Ishikawa (cell line): Measurements from ENCODE around the gene SS18.

Experiments used
- CEBPB ChIP-seq: IDR thresholded peaks from 2 replicates; pipeline ENCODE4 v1.6.1; 2012
- CREB1 ChIP-seq: IDR thresholded peaks from 2 replicates; pipeline ENCODE4 v1.6.1; 2012; ENCODE audit warnings: low read depth
- EP300 ChIP-seq: IDR thresholded peaks from 2 replicates; pipeline ENCODE4 v1.6.1; 2012; ENCODE audit warnings: borderline replicate concordance
- NFIC ChIP-seq: IDR thresholded peaks from 2 replicates; pipeline ENCODE4 v1.6.1; 2012
- RAD21 ChIP-seq: IDR thresholded peaks from 2 replicates; pipeline ENCODE4 v1.6.1; 2012; ENCODE audit warnings: low read depth
- REST ChIP-seq: IDR thresholded peaks from 2 replicates; pipeline ENCODE4 v1.6.1; 2012; ENCODE audit warnings: low read depth, mild to moderate bottlenecking
- TAF1 ChIP-seq: IDR thresholded peaks from 2 replicates; pipeline ENCODE4 v1.6.1; 2012; ENCODE audit warnings: low read depth, mild to moderate bottlenecking
- TEAD4 ChIP-seq: IDR thresholded peaks from 2 replicates; pipeline ENCODE4 v1.6.1; 2012
- TF ChIP-seq, protein P1 (sequence below): IDR thresholded peaks from 2 replicates; pipeline ENCODE4 v1.6.1; 2012

DNA sequence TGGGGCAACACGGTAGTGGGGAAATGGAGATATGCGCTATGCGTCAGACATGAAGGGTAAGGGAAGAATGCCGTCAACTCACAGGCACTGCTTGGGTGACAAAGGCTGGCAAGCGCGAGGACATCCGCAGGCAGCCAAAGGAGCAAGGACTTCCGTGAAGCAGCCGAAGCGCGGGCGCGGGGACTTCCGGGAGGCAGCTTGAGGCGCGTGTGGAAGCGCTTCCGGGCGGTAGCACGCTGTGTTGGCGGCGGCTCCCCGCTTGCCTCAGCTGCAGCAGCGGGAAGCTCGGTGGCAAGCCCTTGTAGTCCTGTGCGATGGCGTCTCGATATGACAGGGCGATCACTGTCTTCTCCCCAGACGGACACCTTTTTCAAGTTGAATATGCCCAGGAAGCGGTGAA is 43.2 kb upstream of the SS18 start, which contains the start of gene PSMA8:
- TF ChIP-seq CEBPB (no peak), EP300 (no peak), RAD21 (no peak), TEAD4 (no peak), TAF1 (no peak), NFIC (no peak), CREB1 (no peak), REST (no peak)
- TF ChIP-seq, protein P1, sequence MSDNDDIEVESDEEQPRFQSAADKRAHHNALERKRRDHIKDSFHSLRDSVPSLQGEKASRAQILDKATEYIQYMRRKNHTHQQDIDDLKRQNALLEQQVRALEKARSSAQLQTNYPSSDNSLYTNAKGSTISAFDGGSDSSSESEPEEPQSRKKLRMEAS: no peak
